Measurements from ENCODE around the gene DCLK1. TPM values are rescaled to one million over a fixed set of nuclear protein-coding genes. Genes with fewer than 3 reads are reported as not detected.

The DCLK1 gene
- total and polyA plus RNA-seq, 4 donors: 0.04 to 0.56 (median 0.20) TPM

GRCh38 chr13:36086117-36086516 is 45.1 kb downstream of the DCLK1 start:
- 68% methylated on average over 3 of the region's 3 CpGs for WGBS
- Histone ChIP-seq H3K36me3 (ENCODE audit: control insufficient read depth in 4 of 4, insufficient read depth in 3 of 4, low read depth in 1 of 4, low read length in 3 of 4) (no peaks in the 10 kb centered on the region), H3K9me3 (ENCODE audit: control insufficient read depth in 4 of 4, low read length in 3 of 4) (no peaks in the 10 kb centered on the region), H3K4me1 (ENCODE audit: control insufficient read depth in 4 of 4, insufficient read depth in 4 of 4, low read length in 3 of 4) (no peaks in the 10 kb centered on the region), H3K27me3 (ENCODE audit: control insufficient read depth in 4 of 4, insufficient read depth in 4 of 4, low read length in 3 of 4) (no peaks in the 10 kb centered on the region), H3K9ac (ENCODE audit: low read depth in 1 of 2, low read length in 2 of 2) (no peak overlapping the region), H3K4me3 (ENCODE audit: low read depth in 1 of 3, low read length in 3 of 3) (no peak overlapping the region), H3K27ac (ENCODE audit: low read depth in 1 of 2, low read length in 2 of 2) (no peak overlapping the region)
- DNase-seq (ENCODE audit: low spot score): no peak
- TF ChIP-seq ATF3 (IDR thresholded peaks at IDR 0.05): no peak
- TF ChIP-seq NR2F2 (IDR thresholded peaks at IDR 0.05): no peak
- TF ChIP-seq EGR1 (IDR thresholded peaks at IDR 0.05; ENCODE audit: low read depth in 2 of 2): no peak
- no peak for TF ChIP-seq YY1 (IDR thresholded peaks at IDR 0.05)
- no peak for TF ChIP-seq ZBTB33 (IDR thresholded peaks at IDR 0.05)
- no peak for TF ChIP-seq FOXA2 (IDR thresholded peaks at IDR 0.05)
- no peak for TF ChIP-seq FOXA1 (IDR thresholded peaks at IDR 0.05)
- TF ChIP-seq CTCF (IDR thresholded peaks at IDR 0.05; ENCODE audit: low read depth, low read length, missing input control): no peak
- TF ChIP-seq HNF4A (conservative IDR thresholded peaks at IDR 0.05): no peak
- TF ChIP-seq JUND (IDR thresholded peaks at IDR 0.05): no peak
- TF ChIP-seq RAD21 (IDR thresholded peaks at IDR 0.05): no peak
- no peak for TF ChIP-seq REST (IDR thresholded peaks at IDR 0.05)
- TF ChIP-seq RXRA (IDR thresholded peaks at IDR 0.05): no peak
- no peak for TF ChIP-seq HNF4G (IDR thresholded peaks at IDR 0.05)

GRCh38 chr13:36084131-36084530 is 47.1 kb downstream of the DCLK1 start:
- Histone ChIP-seq H3K9me3 (ENCODE audit: control insufficient read depth in 4 of 4, low read length in 3 of 4) (no peaks in the 10 kb centered on the region), H3K27ac (ENCODE audit: low read depth in 1 of 2, low read length in 2 of 2) (no peak overlapping the region), H3K4me3 (ENCODE audit: low read depth in 1 of 3, low read length in 3 of 3) (no peak overlapping the region), H3K27me3 (ENCODE audit: control insufficient read depth in 4 of 4, insufficient read depth in 4 of 4, low read length in 3 of 4) (no peaks in the 10 kb centered on the region), H3K36me3 (ENCODE audit: control insufficient read depth in 4 of 4, insufficient read depth in 3 of 4, low read depth in 1 of 4, low read length in 3 of 4) (no peaks in the 10 kb centered on the region), H3K9ac (ENCODE audit: low read depth in 1 of 2, low read length in 2 of 2) (no peak overlapping the region), H3K4me1 (ENCODE audit: control insufficient read depth in 4 of 4, insufficient read depth in 4 of 4, low read length in 3 of 4) (no peaks in the 10 kb centered on the region)
- no peak for DNase-seq (ENCODE audit: low spot score)
- 57% methylated on average over 6 of the region's 6 CpGs for WGBS
- TF ChIP-seq FOXA1 (IDR thresholded peaks at IDR 0.05): no peak
- TF ChIP-seq EGR1 (IDR thresholded peaks at IDR 0.05; ENCODE audit: low read depth in 2 of 2): no peak
